Upper lobe of right lung (tissue), 1 donor: ENCODE measurements around the gene OR1F1. TPM values are rescaled to one million over a fixed set of nuclear protein-coding genes. Genes with fewer than 3 reads are reported as not detected.
"Not testable (repeated sequence)": the region's sequence is repeated elsewhere in the genome, so short reads cannot be mapped to it uniquely, and the experiment has no call there.

Experiments
- ATAC-seq: fragments of 200-7000 bp; cut with Tn5 transposase; one replicate; pipeline ENCODE4 v1.9.1; 2020; ENCODE audit warnings: mild to moderate bottlenecking, moderate library complexity
- DNase-seq: peaks from one replicate; pipeline ENCODE4 v3.0.0-alpha.2; 2020
- H3K27ac ChIP-seq: fragments of 200-600 bp; one replicate; pipeline ENCODE4 v1.8.0; 2022
- H3K27me3 ChIP-seq: fragments of 200-600 bp; one replicate; pipeline ENCODE4 v1.8.0; 2022; ENCODE audit warnings: mild to moderate bottlenecking
- H3K36me3 ChIP-seq: fragments of 200-600 bp; one replicate; pipeline ENCODE4 v1.8.0; 2022
- H3K4me1 ChIP-seq: fragments of 200-600 bp; one replicate; pipeline ENCODE4 v1.8.0; 2022
- H3K4me3 ChIP-seq: fragments of 200-600 bp; one replicate; pipeline ENCODE4 v1.8.0; 2022; ENCODE audit warnings: mild to moderate bottlenecking
- H3K9me3 ChIP-seq: fragments of 200-600 bp; one replicate; pipeline ENCODE4 v1.8.0; 2022
- CTCF ChIP-seq: fragments of 200-600 bp; IDR thresholded peaks from one replicate; pipeline ENCODE4 v1.8.0; 2022; ENCODE audit warnings: antibody characterized with exemption
- intact Hi-C: fragments of 100-400 bp; cut with DNase I; formaldehyde crosslinking; loops from one replicate; pipeline ENCODE4 v1.11.0; 2022
- total RNA-seq: library from RNA; stranded (reverse); fragmentation: NEBNext Ultra II Directional; extraction: Animal tissue kit (Norgen Biotek cat#: 25700); gene quantifications from one replicate; pipeline ENCODE4 v1.2.1, GENCODE V29; 2021
- donor health status: DM: no; HTN: yes; CAD: no; lungs with severe emphysema.

OR1F1 gene
- total RNA-seq, 1 donor from 2014 or later, result not detected

- DNase-seq (no peak), ATAC-seq (no peak)
- Histone ChIP-seq H3K9me3 (no peaks in the 10 kb centered on the region), H3K4me1 (no peaks in the 10 kb centered on the region), H3K4me3 (no peak overlapping the region), H3K36me3 (no peaks in the 10 kb centered on the region), H3K27ac (no peak overlapping the region), H3K27me3 (peaks cover 58% of the 10 kb centered on the region)
- intact Hi-C loops, result no loop called here
- TF ChIP-seq CTCF, result no peak
Measured at GRCh38 chr16:3195975-3196374, 8.0 kb downstream of the OR1F1 start.

GRCh38 chr16:3197694-3198333, 9.8 kb downstream of the OR1F1 start:
- intact Hi-C loops, H3K4me3 ChIP-seq, ATAC-seq, H3K27ac ChIP-seq, H3K4me1 ChIP-seq, H3K36me3 ChIP-seq, H3K9me3 ChIP-seq, DNase-seq: not testable (repeated sequence)
- H3K27me3 ChIP-seq, result peaks cover 40% of the 10 kb centered on the region

GRCh38 chr16:3198334-3199072, 10.5 kb downstream of the OR1F1 start:
- no peak for DNase-seq
- Histone ChIP-seq H3K4me3 (no peak overlapping the region), H3K27me3 (peaks cover 37% of the 10 kb centered on the region), H3K27ac (no peak overlapping the region), H3K9me3 (no peaks in the 10 kb centered on the region), H3K4me1 (no peaks in the 10 kb centered on the region), H3K36me3 (no peaks in the 10 kb centered on the region)
- ATAC-seq, result no peak
- no peak for TF ChIP-seq CTCF
- intact Hi-C loops, result no loop called here

- intact Hi-C loops, result no loop called here
- peaks cover 5% of the 10 kb centered on the region for H3K27me3 ChIP-seq
- no peak for DNase-seq
- no peak overlapping the region for H3K27ac ChIP-seq
- H3K36me3 ChIP-seq, result no peaks in the 10 kb centered on the region
- H3K4me1 ChIP-seq, result no peaks in the 10 kb centered on the region
- ATAC-seq, result no peak
- no peak overlapping the region for H3K4me3 ChIP-seq
- TF ChIP-seq CTCF, result no peak
- no peaks in the 10 kb centered on the region for H3K9me3 ChIP-seq
Measured at GRCh38 chr16:3202903-3203539, 15.0 kb downstream of the OR1F1 start.

GRCh38 chr16:3205939-3206338, 17.9 kb downstream of the OR1F1 start:
- H3K9me3 ChIP-seq, H3K27ac ChIP-seq, H3K4me3 ChIP-seq, H3K36me3 ChIP-seq, H3K27me3 ChIP-seq, DNase-seq, intact Hi-C loops, H3K4me1 ChIP-seq, ATAC-seq: not testable (repeated sequence)

GRCh38 chr16:3207086-3207953, 19.3 kb downstream of the OR1F1 start:
- H3K9me3 ChIP-seq, result no peaks in the 10 kb centered on the region
- H3K4me3 ChIP-seq, result no peak overlapping the region
- no peaks in the 10 kb centered on the region for H3K36me3 ChIP-seq
- intact Hi-C loops, result no loop called here
- no peak for TF ChIP-seq CTCF
- ATAC-seq (no peak), DNase-seq (no peak)
- H3K4me1 ChIP-seq, result no peaks in the 10 kb centered on the region
- peaks cover 5% of the 10 kb centered on the region for H3K27me3 ChIP-seq
- no peak overlapping the region for H3K27ac ChIP-seq
